ENCODE results near the gene OR14K1. TPM values are rescaled to one million over a fixed set of nuclear protein-coding genes. Genes with fewer than 3 reads are reported as not detected.
"Not testable (repeated sequence)": the region's sequence is repeated elsewhere in the genome, so short reads cannot be mapped to it uniquely, and the experiment has no call there.

OR14K1 gene
- total and polyA plus RNA-seq, 10 of the 15 experiments (the other 5 are each of a cell fraction or from before 2014, with no cell fraction given) = not detected

- TF ChIP-seq HDGF (IDR thresholded peaks at IDR 0.05) = no peak
- no peak for TF ChIP-seq RB1 (IDR thresholded peaks at IDR 0.05; ENCODE audit: borderline replicate concordance)
- TF ChIP-seq MEF2A (IDR thresholded peaks at IDR 0.05; ENCODE audit: insufficient read depth, low read depth, low read length) = no peak
- no peak for TF ChIP-seq TCF3 (IDR thresholded peaks at IDR 0.05; ENCODE audit: borderline replicate concordance, insufficient read depth, low read depth, low read length)
- TF ChIP-seq SREBF2 (IDR thresholded peaks at IDR 0.05; ENCODE audit: low read length) = no peak
Measured at GRCh38 chr1:247738315-247738714, at the start of gene OR14K1 (continued).

- 42% methylated on average over 1 of the region's 1 CpG for WGBS (ENCODE audit: insufficient coverage, insufficient replicate concordance, low lambda C conversion rate, missing lambda C conversion rate)
- FAIRE-seq = no peak
Measured at GRCh38 chr1:247701338-247701737, 37.1 kb upstream of the OR14K1 start.

GRCh38 chr1:247710681-247711080 lies 27.7 kb upstream of the OR14K1 start:
- CTCF ChIA-PET = not testable (repeated sequence)

More at GRCh38 chr1:247701338-247701737, 37.1 kb upstream of the OR14K1 start:
- no peak for DNase-seq (ENCODE audit: low read depth, low spot score)
- ChIA-PET SMC1A (ENCODE audit: uncharacterized antibody, unreplicated experiment) (no interaction called here), POLR2A (no interaction called here), RAD21 (ENCODE audit: unreplicated experiment) (no interaction called here), CTCF (no interaction called here)
- in situ Hi-C loops (cut with MboI) = no loop called here
- no peaks in the 10 kb centered on the region for H3K4me1 ChIP-seq (ENCODE audit: control insufficient read depth, insufficient read depth, low read length)
- ATAC-seq = no peak
- no peak overlapping the region for H3K4me3 ChIP-seq
- no peak overlapping the region for H3K27ac ChIP-seq (ENCODE audit: control insufficient read depth, insufficient read depth)
- no peaks in the 10 kb centered on the region for H4K20me1 ChIP-seq (ENCODE audit: control insufficient read depth, insufficient read depth)
- no TSS peak for BruUV-seq (replicated peaks)
- no peak overlapping the region for H3K4me2 ChIP-seq (ENCODE audit: control insufficient read depth, insufficient read depth)
- TF ChIP-seq SUZ12 (IDR thresholded peaks at IDR 0.05; ENCODE audit: unreplicated experiment) = no peak
- no peak for TF ChIP-seq ZNF217 (IDR thresholded peaks at IDR 0.05)
- TF ChIP-seq RBBP5 (conservative IDR thresholded peaks at IDR 0.05) = no peak
- TF ChIP-seq POLR2AphosphoS2 (IDR thresholded peaks at IDR 0.05; ENCODE audit: low read depth, low read length) = no peak
- H3K79me2 ChIP-seq (ENCODE audit: control insufficient read depth, insufficient read depth, low read length) = no peaks in the 10 kb centered on the region
- H3K9me3 ChIP-seq (replicated peaks; ENCODE audit: control insufficient read depth, insufficient read depth, low read length) = no peaks in the 10 kb centered on the region
- H3K27me3 ChIP-seq (replicated peaks in 1 of 2; ENCODE audit: control insufficient read depth in 2 of 2, insufficient read depth in 2 of 2, low read length in 1 of 2) = no peaks in the 10 kb centered on the region
- intact Hi-C loops (cut with micrococcal nuclease; ENCODE audit: unreplicated experiment) = no loop called here
- H3K9ac ChIP-seq (ENCODE audit: control insufficient read depth, insufficient read depth, low read length) = no peak overlapping the region
- H3K36me3 ChIP-seq (ENCODE audit: control insufficient read depth in 2 of 2, insufficient read depth in 2 of 2, low read length in 1 of 2) = no peaks in the 10 kb centered on the region
- no peak overlapping the region for H2AFZ ChIP-seq (ENCODE audit: control insufficient read depth, low read depth, low read length)

More at GRCh38 chr1:247710681-247711080, 27.7 kb upstream of the OR14K1 start:
- H3K9me3 ChIP-seq (replicated peaks; ENCODE audit: control insufficient read depth, insufficient read depth, low read length); H3K4me3 ChIP-seq; H3K4me2 ChIP-seq (ENCODE audit: control insufficient read depth, insufficient read depth); RAD21 ChIA-PET (ENCODE audit: unreplicated experiment); BruUV-seq (replicated peaks); intact Hi-C loops (cut with micrococcal nuclease; ENCODE audit: unreplicated experiment); DNase-seq (ENCODE audit: low read depth, low spot score); H3K27me3 ChIP-seq (replicated peaks in 1 of 2; ENCODE audit: control insufficient read depth in 2 of 2, insufficient read depth in 2 of 2, low read length in 1 of 2); H3K27ac ChIP-seq (ENCODE audit: control insufficient read depth, insufficient read depth); SMC1A ChIA-PET (ENCODE audit: uncharacterized antibody, unreplicated experiment); POLR2A ChIA-PET; H2AFZ ChIP-seq (ENCODE audit: control insufficient read depth, low read depth, low read length); FAIRE-seq; H3K36me3 ChIP-seq (ENCODE audit: control insufficient read depth in 2 of 2, insufficient read depth in 2 of 2, low read length in 1 of 2); H3K9ac ChIP-seq (ENCODE audit: control insufficient read depth, insufficient read depth, low read length); H3K79me2 ChIP-seq (ENCODE audit: control insufficient read depth, insufficient read depth, low read length); in situ Hi-C loops (cut with MboI); H3K4me1 ChIP-seq (ENCODE audit: control insufficient read depth, insufficient read depth, low read length); ATAC-seq; H4K20me1 ChIP-seq (ENCODE audit: control insufficient read depth, insufficient read depth): not testable (repeated sequence)
- 29% methylated on average over 8 of the region's 8 CpGs for WGBS (ENCODE audit: insufficient coverage, insufficient replicate concordance, low lambda C conversion rate, missing lambda C conversion rate)

Measured in GM12878 (cell line).